ENCODE data around the gene H2BK1.
A peak's percentile ranks its signal among the peaks of the same experiment; 100 is the strongest.

H2BK1 gene

GRCh38 chr7:151248346-151249033, 38.2 kb upstream of the H2BK1 start, which contains the start of gene SMARCD3:
Gene SMARCD3, minus strand, starts transcription at chr7:151248694. Its CDS starts 132 bp downstream, at chr7:151248562.
- Mint-ChIP-seq H3K36me3 (peaks cover 7% of the 10 kb centered on the region), H3K4me1 (peaks cover 69% of the 10 kb centered on the region), H3K9me3 (no peaks in the 10 kb centered on the region), H3K27ac (peak within 1 kb of the TSS; percentile 61), H3K4me3 (peak within 1 kb of the TSS; percentile 83)
- ATAC-seq (peak; percentile 29), DNase-seq (ENCODE audit: low spot score in 2 of 2) (peak in 1 of 2 donors; percentile 22)

GRCh38 chr7:151247611-151248345, 37.5 kb upstream of the H2BK1 start:
- no peak for ATAC-seq
- H3K27ac Mint-ChIP-seq: peak overlapping the region; percentile 61
- peaks cover 76% of the 10 kb centered on the region for H3K4me1 Mint-ChIP-seq
- H3K4me3 Mint-ChIP-seq: peak overlapping the region; percentile 83
- no peaks in the 10 kb centered on the region for H3K9me3 Mint-ChIP-seq
- H3K36me3 Mint-ChIP-seq: peaks cover 7% of the 10 kb centered on the region
- no peak for DNase-seq (ENCODE audit: low spot score in 2 of 2)

GRCh38 chr7:151246851-151247580, 36.7 kb upstream of the H2BK1 start:
- Mint-ChIP-seq H3K27ac (no peak overlapping the region), H3K36me3 (peaks cover 7% of the 10 kb centered on the region), H3K9me3 (no peaks in the 10 kb centered on the region), H3K4me1 (peaks cover 72% of the 10 kb centered on the region), H3K4me3 (peak overlapping the region; percentile 83)
- no peak for DNase-seq (ENCODE audit: low spot score in 2 of 2)
- no peak for ATAC-seq

GRCh38 chr7:151246102-151246850, 36.0 kb upstream of the H2BK1 start:
- Mint-ChIP-seq H3K4me1 (peaks cover 68% of the 10 kb centered on the region), H3K4me3 (peak overlapping the region; percentile 83), H3K36me3 (peaks cover 7% of the 10 kb centered on the region), H3K27ac (no peak overlapping the region), H3K9me3 (no peaks in the 10 kb centered on the region)
- ATAC-seq (no peak), DNase-seq (ENCODE audit: low spot score in 2 of 2) (no peak)

- peaks cover 7% of the 10 kb centered on the region for H3K36me3 Mint-ChIP-seq
- H3K9me3 Mint-ChIP-seq: no peaks in the 10 kb centered on the region
- peak overlapping the region; percentile 83 for H3K4me3 Mint-ChIP-seq
- H3K27ac Mint-ChIP-seq: no peak overlapping the region
- peak; percentile 71 for ATAC-seq
- H3K4me1 Mint-ChIP-seq: peaks cover 61% of the 10 kb centered on the region
- peak; percentile 62 to 80 for DNase-seq (ENCODE audit: low spot score in 2 of 2)
These were observed 35.2 kb upstream of the H2BK1 start for GRCh38 chr7:151245360-151246101.

- peaks cover 57% of the 10 kb centered on the region for H3K4me1 Mint-ChIP-seq
- peak; percentile 1 for ATAC-seq
- no peak for DNase-seq (ENCODE audit: low spot score in 2 of 2)
- H3K9me3 Mint-ChIP-seq: no peaks in the 10 kb centered on the region
- H3K36me3 Mint-ChIP-seq: peaks cover 11% of the 10 kb centered on the region
- H3K27ac Mint-ChIP-seq: no peak overlapping the region
- H3K4me3 Mint-ChIP-seq: peak overlapping the region; percentile 51
These were observed 34.6 kb upstream of the H2BK1 start for GRCh38 chr7:151244841-151245346.

- peaks cover 17% of the 10 kb centered on the region for H3K36me3 Mint-ChIP-seq
- no peak overlapping the region for H3K27ac Mint-ChIP-seq
- H3K4me3 Mint-ChIP-seq: peak overlapping the region; percentile 51
- ATAC-seq (peak; percentile 25), DNase-seq (ENCODE audit: low spot score in 2 of 2) (peak; percentile 48 to 86)
- no peaks in the 10 kb centered on the region for H3K9me3 Mint-ChIP-seq
- H3K4me1 Mint-ChIP-seq: peaks cover 54% of the 10 kb centered on the region
These were observed 34.0 kb upstream of the H2BK1 start for GRCh38 chr7:151244196-151244840.

- Mint-ChIP-seq H3K4me3 (peak overlapping the region; percentile 51), H3K4me1 (peaks cover 50% of the 10 kb centered on the region), H3K36me3 (peaks cover 18% of the 10 kb centered on the region), H3K9me3 (no peaks in the 10 kb centered on the region), H3K27ac (peak overlapping the region; percentile 29)
- peak; percentile 4 for ATAC-seq
- no peak for DNase-seq (ENCODE audit: low spot score in 2 of 2)
These were observed 33.3 kb upstream of the H2BK1 start for GRCh38 chr7:151243408-151244195.

- H3K27ac Mint-ChIP-seq: peak overlapping the region; percentile 29
These were observed 32.7 kb upstream of the H2BK1 start for GRCh38 chr7:151243045-151243349.

GRCh38 chr7:151242159-151243044, 32.1 kb upstream of the H2BK1 start:
- Mint-ChIP-seq H3K27ac (no peak overlapping the region), H3K36me3 (peaks cover 18% of the 10 kb centered on the region), H3K4me1 (peaks cover 38% of the 10 kb centered on the region), H3K9me3 (no peaks in the 10 kb centered on the region), H3K4me3 (no peak overlapping the region)
- DNase-seq (ENCODE audit: low spot score in 2 of 2) (no peak), ATAC-seq (no peak)

More at GRCh38 chr7:151243045-151243349, 32.7 kb upstream of the H2BK1 start:
- ATAC-seq (no peak), DNase-seq (ENCODE audit: low spot score in 2 of 2) (no peak)
- Mint-ChIP-seq H3K9me3 (no peaks in the 10 kb centered on the region), H3K4me3 (peak overlapping the region; percentile 51), H3K4me1 (peaks cover 44% of the 10 kb centered on the region), H3K36me3 (peaks cover 18% of the 10 kb centered on the region)

GRCh38 chr7:151241755-151242096, 31.4 kb upstream of the H2BK1 start:
- Mint-ChIP-seq H3K4me1 (peaks cover 33% of the 10 kb centered on the region), H3K9me3 (no peaks in the 10 kb centered on the region), H3K36me3 (peaks cover 23% of the 10 kb centered on the region), H3K27ac (peak overlapping the region; percentile 30), H3K4me3 (no peak overlapping the region)
- DNase-seq (ENCODE audit: low spot score in 2 of 2) (no peak), ATAC-seq (no peak)

- H3K4me1 Mint-ChIP-seq: peaks cover 27% of the 10 kb centered on the region
- H3K27ac Mint-ChIP-seq: peak overlapping the region; percentile 30
- ATAC-seq (no peak), DNase-seq (ENCODE audit: low spot score in 2 of 2) (no peak)
- H3K4me3 Mint-ChIP-seq: no peak overlapping the region
- peaks cover 26% of the 10 kb centered on the region for H3K36me3 Mint-ChIP-seq
- H3K9me3 Mint-ChIP-seq: no peaks in the 10 kb centered on the region
These were observed 30.9 kb upstream of the H2BK1 start for GRCh38 chr7:151240942-151241754.
